ENCODE data around the gene HOXB6.

Gene HOXB6

GRCh38 chr17:48565925-48566710 is 38.7 kb downstream of the HOXB6 start:
- TF ChIP-seq CTCF (IDR thresholded peaks at IDR 0.05), result no peak
- H3K4me1 Mint-ChIP-seq, result peaks cover 29% of the 10 kb centered on the region
- H3K4me3 Mint-ChIP-seq, result no peak overlapping the region
- no peak overlapping the region for H3K27ac Mint-ChIP-seq
- peaks cover 36% of the 10 kb centered on the region for H3K36me3 Mint-ChIP-seq (ENCODE audit: low read depth)
- DNase-seq, result no peak
- H3K9me3 Mint-ChIP-seq, result no peaks in the 10 kb centered on the region
- peaks cover 4% of the 10 kb centered on the region for H3K27me3 Mint-ChIP-seq (ENCODE audit: low read depth, poor library complexity)

- Mint-ChIP-seq H3K4me3 (no peak overlapping the region), H3K9me3 (no peaks in the 10 kb centered on the region), H3K4me1 (peaks cover 40% of the 10 kb centered on the region), H3K27me3 (ENCODE audit: low read depth, poor library complexity) (peaks cover 4% of the 10 kb centered on the region), H3K36me3 (ENCODE audit: low read depth) (peaks cover 37% of the 10 kb centered on the region), H3K27ac (no peak overlapping the region)
- no peak for DNase-seq
- TF ChIP-seq CTCF (IDR thresholded peaks at IDR 0.05), result no peak
Observed at GRCh38 chr17:48565022-48565554, 39.7 kb downstream of the HOXB6 start.

- H3K27ac Mint-ChIP-seq, result no peak overlapping the region
- DNase-seq, result no peak
- no peaks in the 10 kb centered on the region for H3K9me3 Mint-ChIP-seq
- TF ChIP-seq CTCF (IDR thresholded peaks at IDR 0.05), result no peak
- H3K36me3 Mint-ChIP-seq (ENCODE audit: low read depth), result peaks cover 34% of the 10 kb centered on the region
- no peak overlapping the region for H3K4me3 Mint-ChIP-seq
- peaks cover 4% of the 10 kb centered on the region for H3K27me3 Mint-ChIP-seq (ENCODE audit: low read depth, poor library complexity)
- peaks cover 46% of the 10 kb centered on the region for H3K4me1 Mint-ChIP-seq
Observed at GRCh38 chr17:48564188-48565021, 40.4 kb downstream of the HOXB6 start.

- no peak for DNase-seq
- Mint-ChIP-seq H3K4me1 (peaks cover 52% of the 10 kb centered on the region), H3K27ac (peak overlapping the region; percentile 100), H3K27me3 (ENCODE audit: low read depth, poor library complexity) (peaks cover 4% of the 10 kb centered on the region), H3K4me3 (peak overlapping the region; percentile 87), H3K36me3 (ENCODE audit: low read depth) (peaks cover 34% of the 10 kb centered on the region), H3K9me3 (no peaks in the 10 kb centered on the region)
- no peak for TF ChIP-seq CTCF (IDR thresholded peaks at IDR 0.05)
Observed at GRCh38 chr17:48563867-48564187, 41.0 kb downstream of the HOXB6 start.

- no peaks in the 10 kb centered on the region for H3K9me3 Mint-ChIP-seq
- H3K36me3 Mint-ChIP-seq (ENCODE audit: low read depth), result peaks cover 38% of the 10 kb centered on the region
- no peak for TF ChIP-seq CTCF (IDR thresholded peaks at IDR 0.05)
- H3K27me3 Mint-ChIP-seq (ENCODE audit: low read depth, poor library complexity), result peaks cover 4% of the 10 kb centered on the region
- peak overlapping the region; percentile 87 for H3K4me3 Mint-ChIP-seq
- H3K27ac Mint-ChIP-seq, result peak overlapping the region; percentile 100
- H3K4me1 Mint-ChIP-seq, result peaks cover 56% of the 10 kb centered on the region
- peak; percentile 50 for DNase-seq
Observed at GRCh38 chr17:48563385-48563838, 41.4 kb downstream of the HOXB6 start.

Data from nephron progenitor cell (in vitro differentiated cells).